Measurements from ENCODE around the gene LAD1. TPM values are rescaled to one million over a fixed set of nuclear protein-coding genes. Genes with fewer than 3 reads are reported as not detected.

LAD1 gene
- total RNA-seq, 1 donor from 2014 or later, result 0.17 TPM

GRCh38 chr1:201419256-201419655 is 20.1 kb upstream of the LAD1 start:
- no peak for TF ChIP-seq CTCF (IDR thresholded peaks at IDR 0.05)
- H3K4me1 Mint-ChIP-seq (ENCODE audit: low read depth), result peaks cover 31% of the 10 kb centered on the region
- H3K27ac Mint-ChIP-seq (ENCODE audit: unreplicated experiment), result peak overlapping the region; percentile 52
- H3K4me3 Mint-ChIP-seq (ENCODE audit: unreplicated experiment), result no peak overlapping the region
- no peaks in the 10 kb centered on the region for H3K9me3 Mint-ChIP-seq (ENCODE audit: low read depth)
- no peaks in the 10 kb centered on the region for H3K36me3 Mint-ChIP-seq (ENCODE audit: low read depth)
- no peak for DNase-seq (ENCODE audit: low spot score)
- H3K27me3 Mint-ChIP-seq (ENCODE audit: low read depth), result peaks cover 3% of the 10 kb centered on the region

- DNase-seq (ENCODE audit: low spot score), result no peak
- no peak overlapping the region for H3K27ac Mint-ChIP-seq (ENCODE audit: unreplicated experiment)
- H3K36me3 Mint-ChIP-seq (ENCODE audit: low read depth), result no peaks in the 10 kb centered on the region
- peaks cover 31% of the 10 kb centered on the region for H3K4me1 Mint-ChIP-seq (ENCODE audit: low read depth)
- no peaks in the 10 kb centered on the region for H3K9me3 Mint-ChIP-seq (ENCODE audit: low read depth)
- H3K4me3 Mint-ChIP-seq (ENCODE audit: unreplicated experiment), result no peak overlapping the region
- no peak for TF ChIP-seq CTCF (IDR thresholded peaks at IDR 0.05)
- H3K27me3 Mint-ChIP-seq (ENCODE audit: low read depth), result peaks cover 3% of the 10 kb centered on the region
Measured at GRCh38 chr1:201418461-201418860, 19.3 kb upstream of the LAD1 start.

- Mint-ChIP-seq H3K9me3 (ENCODE audit: low read depth) (no peaks in the 10 kb centered on the region), H3K4me3 (ENCODE audit: unreplicated experiment) (no peak overlapping the region), H3K36me3 (ENCODE audit: low read depth) (peaks cover 8% of the 10 kb centered on the region), H3K4me1 (ENCODE audit: low read depth) (peaks cover 3% of the 10 kb centered on the region), H3K27ac (ENCODE audit: unreplicated experiment) (no peak overlapping the region), H3K27me3 (ENCODE audit: low read depth) (peaks cover 10% of the 10 kb centered on the region)
- TF ChIP-seq CTCF (IDR thresholded peaks at IDR 0.05), result no peak
- no peak for DNase-seq (ENCODE audit: low spot score)
Measured at GRCh38 chr1:201414051-201414738, 15.1 kb upstream of the LAD1 start.

GRCh38 chr1:201411292-201411691 is 12.2 kb upstream of the LAD1 start:
- H3K4me3 Mint-ChIP-seq (ENCODE audit: unreplicated experiment), result no peak overlapping the region
- H3K4me1 Mint-ChIP-seq (ENCODE audit: low read depth), result no peaks in the 10 kb centered on the region
- DNase-seq (ENCODE audit: low spot score), result no peak
- no peaks in the 10 kb centered on the region for H3K9me3 Mint-ChIP-seq (ENCODE audit: low read depth)
- H3K27me3 Mint-ChIP-seq (ENCODE audit: low read depth), result peaks cover 10% of the 10 kb centered on the region
- H3K27ac Mint-ChIP-seq (ENCODE audit: unreplicated experiment), result no peak overlapping the region
- TF ChIP-seq CTCF (IDR thresholded peaks at IDR 0.05), result no peak
- H3K36me3 Mint-ChIP-seq (ENCODE audit: low read depth), result peaks cover 8% of the 10 kb centered on the region

- H3K4me1 Mint-ChIP-seq (ENCODE audit: low read depth), result no peaks in the 10 kb centered on the region
- peaks cover 8% of the 10 kb centered on the region for H3K36me3 Mint-ChIP-seq (ENCODE audit: low read depth)
- no peak for DNase-seq (ENCODE audit: low spot score)
- H3K9me3 Mint-ChIP-seq (ENCODE audit: low read depth), result no peaks in the 10 kb centered on the region
- no peak overlapping the region for H3K27ac Mint-ChIP-seq (ENCODE audit: unreplicated experiment)
- no peak overlapping the region for H3K4me3 Mint-ChIP-seq (ENCODE audit: unreplicated experiment)
- no peak for TF ChIP-seq CTCF (IDR thresholded peaks at IDR 0.05)
- peaks cover 7% of the 10 kb centered on the region for H3K27me3 Mint-ChIP-seq (ENCODE audit: low read depth)
Measured at GRCh38 chr1:201409440-201409839, 10.3 kb upstream of the LAD1 start.

All from chondrocyte (in vitro differentiated cells).